Activated CD4-positive, alpha-beta T cell treated with anti-CD3 and anti-CD28 coated beads, Interleukin-2, amount 50 U/mL, for 16 hours (primary cell): Measurements from ENCODE around the gene HAAO.
A peak's percentile ranks its signal among the peaks of the same experiment; 100 is the strongest.
"Not testable (repeated sequence)": the region's sequence is repeated elsewhere in the genome, so short reads cannot be mapped to it uniquely, and the experiment has no call there.

Source experiments
- DNase-seq: peaks from one replicate; pipeline ENCODE4 v3.0.0-alpha.2; 2020

Gene HAAO

DNA sequence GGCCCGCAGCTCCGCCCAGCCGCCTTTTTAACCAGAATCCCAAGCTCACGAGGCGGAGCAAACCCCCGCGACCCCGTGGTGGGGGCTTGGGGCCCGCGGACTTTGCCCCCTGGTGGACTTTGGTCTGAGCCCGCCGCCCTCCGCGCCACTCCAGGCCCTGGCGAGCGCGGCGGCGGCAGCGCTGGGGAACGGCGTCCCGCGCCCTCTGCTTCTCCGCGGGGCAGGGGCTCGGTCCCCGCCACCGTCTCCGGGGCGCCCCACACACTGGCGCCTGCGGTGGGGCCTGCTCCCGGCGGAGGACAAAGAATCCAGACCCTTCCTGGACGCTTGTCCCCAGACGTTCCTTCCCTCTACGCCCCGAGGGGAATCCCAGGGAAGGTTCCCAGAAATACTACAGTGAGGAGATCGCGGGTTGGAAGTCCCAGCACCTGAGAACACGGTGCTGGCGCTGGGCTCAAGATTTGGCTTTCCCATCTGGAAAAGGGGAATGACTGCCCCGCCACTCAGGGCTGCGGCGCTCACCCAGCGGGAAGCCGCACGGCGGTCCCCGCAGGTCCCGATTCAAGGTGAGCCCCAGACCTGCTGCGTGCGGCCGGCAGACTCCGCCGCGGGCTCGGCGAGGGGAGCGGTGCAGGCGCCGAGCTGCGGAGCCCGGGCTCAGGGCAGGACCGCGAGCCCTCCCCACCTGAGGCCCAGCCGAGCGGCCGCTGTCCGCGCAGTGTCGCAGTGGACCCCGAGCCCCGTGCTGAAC is at the start of gene HAAO:
Gene HAAO, minus strand, starts transcription at position 1 of the 751 bp plus-strand sequence. CDS start 47 bp downstream, outside the sequence.
- no peak for DNase-seq

DNA sequence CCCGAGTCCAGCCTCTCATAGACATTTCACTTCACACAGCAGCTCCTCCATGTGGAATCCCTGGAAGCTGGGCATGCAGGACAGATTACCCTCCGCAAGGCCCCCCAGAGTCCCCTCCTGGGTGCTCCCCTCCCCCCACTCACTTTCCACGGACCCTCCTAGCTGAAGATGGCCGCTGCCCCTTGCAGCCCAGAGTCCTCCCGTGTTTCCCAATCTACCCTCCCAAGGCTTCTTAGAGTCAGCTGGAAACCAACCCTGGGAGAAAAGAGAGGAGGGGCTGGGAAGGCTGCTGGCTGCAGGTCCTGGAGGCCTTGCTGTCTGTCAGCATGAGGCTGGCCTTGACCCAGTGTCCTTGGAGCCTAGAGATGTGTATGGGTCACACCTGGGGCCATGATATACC is 49.0 kb upstream of the HAAO start:
- no peak for DNase-seq

DNA sequence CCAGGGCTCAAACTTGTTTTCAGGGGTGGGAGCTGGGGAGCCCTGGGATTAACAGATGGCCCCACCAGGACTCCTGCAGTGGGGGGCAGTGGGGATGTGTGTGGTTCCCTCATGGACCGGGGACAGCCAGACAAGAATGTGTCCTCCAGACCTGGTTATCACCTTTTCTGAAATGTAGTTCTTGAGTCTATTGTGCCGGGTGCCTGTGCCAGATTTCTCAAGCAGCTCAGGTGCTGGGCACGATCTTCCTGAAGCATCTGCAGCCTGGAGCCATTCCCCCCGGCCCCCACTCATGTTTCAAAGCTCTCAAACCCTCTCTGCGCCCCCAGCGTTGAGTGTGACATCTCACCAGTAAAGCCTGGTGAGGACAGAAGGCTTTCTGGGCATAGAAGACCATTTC is 48.4 kb upstream of the HAAO start:
- DNase-seq = no peak

DNA sequence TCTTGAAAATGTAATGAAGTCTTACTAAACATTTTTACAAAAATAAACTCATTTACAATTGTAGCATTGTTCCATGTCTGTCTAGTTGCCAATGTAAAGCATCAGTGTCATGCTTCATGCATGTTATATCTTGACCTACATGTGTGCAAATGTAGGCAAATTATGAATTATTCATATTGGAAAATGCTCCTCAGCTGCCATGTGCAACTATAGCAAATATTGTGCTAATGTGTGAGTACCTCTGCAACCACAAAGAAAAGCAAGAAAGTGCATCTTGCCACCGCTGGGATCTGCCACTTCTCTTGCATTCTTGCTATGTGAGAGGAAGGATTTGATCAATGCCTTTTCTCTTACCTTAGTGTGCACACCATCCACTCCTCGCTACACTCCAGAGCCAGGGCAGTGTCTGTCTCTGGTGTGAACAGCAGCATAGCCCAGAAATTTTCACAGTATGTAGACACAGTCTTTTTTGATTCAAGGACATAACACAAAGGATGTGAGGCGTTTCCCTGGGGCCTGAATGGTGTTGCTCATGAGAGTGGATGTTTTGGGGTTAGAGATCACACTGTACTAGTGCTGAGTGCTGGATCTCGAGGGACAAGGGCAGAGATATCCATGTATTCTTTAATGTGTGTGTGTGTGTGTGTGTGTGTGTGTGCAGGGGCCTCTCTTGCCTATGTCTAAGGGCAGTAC is 47.6 kb upstream of the HAAO start:
- DNase-seq = no peak

DNA sequence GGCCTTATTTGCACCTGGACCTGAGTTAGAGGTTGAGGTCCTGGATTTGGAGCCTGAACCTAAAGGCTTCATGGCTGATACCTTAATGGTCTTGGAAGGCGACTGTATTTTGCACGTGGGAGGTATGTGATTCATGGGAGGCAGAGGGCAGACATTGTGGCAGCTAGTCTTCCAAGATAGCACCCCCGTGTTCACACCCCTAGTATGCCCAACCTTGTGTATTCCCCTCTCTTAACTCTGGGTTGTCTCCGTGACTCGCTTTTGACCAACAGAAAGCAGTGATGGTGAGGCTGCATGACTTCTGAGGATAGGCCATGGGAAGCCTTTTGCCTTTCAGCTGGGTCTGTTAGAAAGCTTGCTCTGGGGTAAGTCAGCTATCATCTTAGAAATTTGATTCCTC is 45.8 kb upstream of the HAAO start:
- no peak for DNase-seq

DNA sequence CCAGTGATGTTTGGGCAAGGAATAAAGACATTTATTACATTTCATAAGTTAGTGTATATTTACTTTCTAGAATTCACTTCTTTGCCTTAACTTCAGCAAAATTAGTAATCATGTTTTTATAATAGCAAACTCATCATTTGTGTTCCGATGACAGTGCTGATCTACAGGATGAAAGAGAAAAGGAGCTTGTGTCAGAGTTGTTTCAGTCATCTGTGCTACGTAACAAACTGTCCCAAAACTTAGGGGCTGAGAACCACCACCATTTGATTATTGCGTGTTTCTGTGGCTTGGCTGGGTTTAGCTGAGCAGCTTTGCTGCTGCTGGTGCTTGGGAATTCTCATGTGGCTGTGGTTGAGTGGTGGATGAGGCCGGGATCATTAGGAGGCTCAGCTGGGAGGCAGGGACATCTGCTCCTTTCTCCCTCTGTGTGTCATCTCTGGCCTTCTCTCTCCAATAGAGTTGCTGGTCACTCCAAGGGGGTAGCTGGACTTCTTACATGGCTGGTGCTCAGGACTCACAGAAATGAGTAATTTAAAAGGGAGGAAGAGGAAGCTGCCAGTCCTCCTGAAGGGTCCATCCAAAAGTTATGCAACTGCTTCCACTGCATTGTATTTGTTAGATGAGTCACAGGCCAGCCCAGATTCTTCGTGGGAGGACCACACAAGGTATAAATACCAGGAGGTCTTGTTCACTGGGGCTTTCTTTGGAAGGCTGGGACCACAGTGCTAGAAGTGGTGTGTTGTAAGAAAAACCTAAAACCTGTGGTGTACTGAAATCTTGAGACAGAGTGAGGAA is 43.4 kb upstream of the HAAO start:
- no peak for DNase-seq

DNA sequence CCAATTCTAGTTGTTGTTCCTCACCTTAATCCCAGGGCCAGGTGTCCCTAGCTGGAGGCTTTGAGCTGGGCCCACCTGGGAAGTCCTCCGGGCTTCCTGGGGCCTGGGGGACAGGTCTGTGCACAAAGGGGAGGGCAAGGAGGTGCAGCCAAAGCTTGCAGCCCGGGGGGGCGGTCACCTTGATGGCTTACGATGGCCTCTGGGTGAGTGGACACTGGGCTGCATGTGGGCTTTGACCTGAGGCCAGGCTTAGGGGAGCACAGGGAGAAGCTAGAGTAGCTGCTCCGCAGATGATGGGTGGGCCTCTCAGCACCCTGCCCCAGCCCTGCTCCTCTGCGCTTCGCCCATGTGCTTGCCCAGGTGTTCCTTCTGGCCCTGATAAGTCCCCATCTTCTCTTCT is 41.8 kb upstream of the HAAO start:
- DNase-seq = no peak

DNA sequence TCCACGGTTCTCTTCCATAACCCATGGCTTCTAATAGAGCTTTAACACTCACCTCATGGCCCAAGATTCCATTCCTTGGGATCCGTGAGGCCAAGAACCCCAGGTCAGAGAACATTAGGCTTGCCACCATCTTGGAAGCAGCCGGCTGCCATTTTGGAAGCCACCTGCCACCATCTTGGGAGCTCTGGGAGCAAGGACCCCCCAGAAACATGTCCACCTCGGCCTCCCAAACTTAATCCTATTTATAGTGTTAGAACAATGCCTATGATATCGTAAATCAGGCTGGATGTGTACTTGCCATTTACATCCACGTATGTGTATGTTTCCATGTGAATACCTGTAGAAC is 39.9 kb upstream of the HAAO start:
- no peak for DNase-seq

DNA sequence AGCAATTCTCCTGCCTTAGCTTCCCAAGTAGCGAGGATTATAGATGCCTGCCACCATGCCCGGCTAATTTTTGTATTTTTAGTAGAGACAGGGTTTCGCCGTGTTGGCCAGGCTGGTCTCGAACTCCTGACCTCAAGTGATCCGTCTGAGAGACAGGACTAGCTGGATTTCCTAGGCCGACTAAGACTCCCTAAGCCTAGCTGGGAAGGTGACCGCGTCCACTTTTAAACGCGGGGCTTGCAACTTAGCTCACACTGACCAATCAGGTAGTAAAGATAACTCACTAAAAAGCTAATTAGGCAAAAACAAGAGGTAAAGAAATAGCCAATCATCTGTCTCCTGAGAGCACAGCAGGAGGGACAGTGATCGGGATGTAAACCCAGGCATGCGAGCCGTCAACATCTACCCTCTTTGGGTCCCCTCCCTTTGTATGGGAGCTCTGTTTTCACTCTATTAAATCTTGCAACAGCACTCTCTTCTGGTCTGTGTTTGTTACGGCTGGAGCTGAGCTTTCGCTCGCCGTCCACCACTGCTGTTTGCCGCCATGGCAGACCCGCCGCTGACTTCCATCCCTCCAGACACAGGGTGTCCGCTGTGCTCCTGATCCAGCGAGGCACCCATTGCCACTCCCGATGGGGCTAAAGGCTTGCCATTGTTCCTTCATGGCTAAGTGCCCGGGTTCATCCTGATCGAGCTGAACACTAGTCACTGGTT is 39.3 kb upstream of the HAAO start:
- not testable (repeated sequence) for DNase-seq

DNA sequence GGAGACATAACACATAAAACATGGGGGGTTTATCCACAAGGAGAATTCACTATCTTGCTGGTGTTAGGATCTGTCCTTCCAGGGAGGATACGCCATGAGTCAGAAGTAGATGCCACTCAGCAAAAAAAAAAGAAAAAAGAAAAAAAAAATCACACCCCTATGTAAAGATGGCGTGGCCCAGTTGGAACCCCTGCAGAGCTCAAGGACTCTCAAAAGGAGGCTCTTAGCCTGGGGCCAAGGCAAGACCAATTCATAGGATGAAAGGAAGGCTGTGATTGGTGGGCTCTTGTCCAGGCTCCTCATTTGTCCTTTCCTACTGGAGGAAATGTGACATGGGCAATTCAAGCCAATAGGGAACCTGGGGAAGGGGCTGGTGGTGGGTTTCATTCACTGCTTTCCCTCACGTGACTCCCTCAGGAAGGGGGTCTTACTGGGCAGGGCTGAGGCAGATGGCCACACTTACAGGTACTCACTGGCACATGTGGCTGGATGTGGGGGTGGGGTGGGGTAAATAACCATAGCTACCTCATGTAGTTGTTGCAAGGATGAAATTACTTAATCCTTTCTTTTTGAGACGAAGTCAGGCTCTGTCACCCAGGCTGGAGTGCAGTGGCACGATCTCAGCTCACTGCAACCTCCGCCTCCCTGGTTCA is 38.7 kb upstream of the HAAO start:
- DNase-seq = no peak

DNA sequence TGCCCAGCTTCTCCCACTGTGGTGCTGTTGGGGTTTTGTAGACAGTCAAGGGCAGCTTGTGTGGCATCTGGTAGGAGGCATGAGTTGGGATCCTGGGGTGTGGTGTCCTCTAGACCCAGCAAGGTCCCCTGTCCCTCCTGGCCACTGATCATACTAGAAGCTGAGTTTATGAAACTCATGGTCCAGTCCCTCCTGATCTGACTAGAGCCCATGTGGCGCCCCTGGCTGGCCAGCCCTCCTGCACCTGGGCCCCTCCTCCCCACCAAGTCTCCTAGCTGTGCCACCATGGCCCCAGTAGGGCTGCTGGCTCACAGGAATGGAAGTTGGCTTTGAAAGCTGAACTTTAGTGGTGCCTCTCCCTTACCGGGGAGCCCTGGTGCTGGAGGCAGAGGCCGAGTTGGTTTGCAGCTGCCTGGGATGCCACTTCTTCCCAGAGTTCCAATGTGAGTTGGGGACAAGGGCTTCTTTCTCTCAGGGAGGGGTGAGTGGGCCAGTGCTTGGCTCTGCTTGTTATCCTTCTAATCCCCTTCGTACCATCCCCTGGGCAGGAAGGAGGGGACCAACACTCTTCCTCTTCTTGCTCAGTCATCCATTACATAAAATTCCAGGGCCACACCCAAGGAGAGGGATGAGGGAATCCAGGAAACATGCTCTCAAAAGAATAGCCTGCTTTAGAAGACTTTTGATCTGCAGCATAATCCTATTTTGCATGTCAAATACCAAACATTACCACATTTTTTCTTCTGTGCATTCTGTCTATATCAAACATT is 37.5 kb upstream of the HAAO start:
- DNase-seq = no peak

DNA sequence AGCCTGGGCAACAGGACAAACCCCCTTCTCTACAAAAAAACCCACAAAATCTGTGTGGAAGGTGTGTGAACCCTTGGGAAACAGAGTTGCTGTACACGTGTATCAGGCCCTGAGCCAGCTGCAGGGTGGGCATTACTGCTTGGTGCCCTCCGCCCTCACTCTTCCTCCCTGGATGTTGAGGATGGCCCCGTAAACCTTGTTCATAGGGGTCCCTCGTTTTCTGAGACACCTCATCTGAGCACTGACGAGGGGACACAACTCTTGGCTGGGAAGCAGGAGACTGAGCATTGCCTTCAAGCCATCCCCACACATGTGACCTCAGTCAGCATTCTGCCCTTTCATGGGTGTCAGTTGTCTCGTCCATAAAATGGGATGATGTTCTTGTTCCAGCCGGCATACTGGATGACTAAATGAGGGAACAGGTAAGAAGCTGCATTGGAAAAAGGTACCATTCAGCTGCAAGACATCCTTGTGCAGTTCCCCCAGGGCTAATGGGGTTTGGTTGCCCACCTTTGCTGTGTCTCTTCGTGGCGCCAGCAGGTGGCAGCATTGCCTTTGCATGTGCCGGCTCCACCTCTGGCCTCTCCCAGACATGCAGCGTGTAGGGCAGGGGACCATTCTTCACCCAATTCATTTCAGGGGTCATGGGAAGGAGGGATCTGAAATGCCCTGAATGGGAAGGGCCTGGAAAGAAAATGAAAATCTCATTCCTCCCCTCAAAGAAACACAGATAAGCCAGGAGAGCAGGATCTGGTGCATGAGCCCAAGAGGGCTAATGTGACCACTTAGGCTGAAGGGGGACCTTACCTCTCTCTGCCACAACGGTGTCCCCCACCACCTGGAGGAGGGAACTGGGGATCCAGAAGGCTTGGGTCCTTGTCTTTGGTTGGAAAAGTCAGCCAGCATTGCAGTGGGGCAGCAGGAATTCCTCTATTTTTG is 36.4 kb upstream of the HAAO start:
- DNase-seq = peak; percentile 73

DNA sequence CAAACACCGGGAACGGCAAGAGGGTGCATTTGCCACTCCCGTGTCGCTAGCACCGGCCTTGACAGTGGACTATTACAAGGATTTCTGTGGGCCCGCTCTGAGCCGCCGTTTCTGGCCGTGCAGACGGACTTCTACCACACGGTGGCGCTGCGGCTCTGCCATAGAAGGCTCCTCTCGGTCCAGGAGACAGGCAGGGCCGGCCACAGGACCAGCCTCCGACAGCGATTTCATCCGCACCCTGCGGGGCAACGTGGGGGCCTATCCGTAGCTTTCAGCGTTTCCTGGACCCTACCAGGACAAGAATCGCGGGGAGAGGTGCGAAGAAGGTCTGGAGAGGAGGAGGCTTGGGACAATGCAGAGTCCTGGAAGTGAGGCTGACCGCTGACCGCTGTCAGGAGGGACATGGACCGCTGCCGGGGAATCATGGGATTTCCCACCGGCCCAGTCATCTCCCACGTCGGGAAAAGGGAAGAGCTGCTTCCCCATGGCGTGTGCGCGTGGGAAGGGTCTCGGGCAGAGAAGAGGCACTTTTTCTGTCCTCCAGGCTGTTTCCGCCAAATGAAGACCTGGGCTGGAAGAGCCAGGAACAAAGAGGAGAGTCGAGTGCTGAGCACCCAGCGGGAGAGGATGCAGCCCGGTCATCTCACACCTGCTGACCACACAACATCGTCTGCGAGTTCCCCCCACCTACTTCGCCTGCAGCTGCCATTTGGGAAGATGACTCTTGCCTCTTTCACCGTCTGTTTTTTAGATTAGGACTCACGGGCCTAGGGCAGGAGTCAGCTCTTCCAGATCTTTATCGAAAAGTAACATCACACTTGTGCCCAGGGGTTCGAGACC is 35.5 kb upstream of the HAAO start:
- peak; percentile 81 for DNase-seq

DNA sequence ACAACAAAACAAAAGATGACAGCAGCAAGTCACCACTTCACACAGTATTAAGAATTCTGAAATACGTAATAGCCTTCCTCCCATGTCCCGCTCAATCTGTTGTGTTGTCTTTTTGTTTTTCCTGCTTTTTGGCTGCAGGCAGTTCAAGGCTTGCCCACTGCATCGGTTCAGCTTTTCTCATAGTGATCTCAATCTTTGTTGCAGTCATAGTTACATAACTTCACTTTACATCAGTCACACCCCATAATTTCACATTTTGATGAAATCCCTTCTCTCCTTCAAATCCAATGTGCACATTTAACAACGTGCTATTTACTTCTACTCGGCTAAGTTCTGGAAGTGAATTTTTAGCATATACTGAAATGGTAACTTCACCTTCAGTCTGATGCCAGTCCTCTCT is 33.8 kb upstream of the HAAO start:
- DNase-seq = no peak

DNA sequence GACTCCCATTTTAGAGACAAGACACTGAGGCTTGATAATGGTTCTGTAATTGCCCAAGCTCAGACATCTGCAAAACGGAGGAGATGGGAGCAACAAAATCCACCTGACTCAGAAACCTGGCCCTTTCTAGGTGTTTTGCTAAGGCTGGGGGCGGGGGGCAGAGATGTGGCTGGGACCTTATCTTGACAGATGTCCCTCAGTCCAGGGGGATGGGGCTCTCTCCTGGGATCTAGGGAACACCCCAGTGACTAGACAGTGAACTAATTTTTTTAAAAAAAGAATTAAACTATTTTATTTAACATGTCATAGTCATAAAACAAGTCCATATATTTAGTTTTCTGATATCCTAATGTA is 32.0 kb upstream of the HAAO start:
- DNase-seq = no peak

DNA sequence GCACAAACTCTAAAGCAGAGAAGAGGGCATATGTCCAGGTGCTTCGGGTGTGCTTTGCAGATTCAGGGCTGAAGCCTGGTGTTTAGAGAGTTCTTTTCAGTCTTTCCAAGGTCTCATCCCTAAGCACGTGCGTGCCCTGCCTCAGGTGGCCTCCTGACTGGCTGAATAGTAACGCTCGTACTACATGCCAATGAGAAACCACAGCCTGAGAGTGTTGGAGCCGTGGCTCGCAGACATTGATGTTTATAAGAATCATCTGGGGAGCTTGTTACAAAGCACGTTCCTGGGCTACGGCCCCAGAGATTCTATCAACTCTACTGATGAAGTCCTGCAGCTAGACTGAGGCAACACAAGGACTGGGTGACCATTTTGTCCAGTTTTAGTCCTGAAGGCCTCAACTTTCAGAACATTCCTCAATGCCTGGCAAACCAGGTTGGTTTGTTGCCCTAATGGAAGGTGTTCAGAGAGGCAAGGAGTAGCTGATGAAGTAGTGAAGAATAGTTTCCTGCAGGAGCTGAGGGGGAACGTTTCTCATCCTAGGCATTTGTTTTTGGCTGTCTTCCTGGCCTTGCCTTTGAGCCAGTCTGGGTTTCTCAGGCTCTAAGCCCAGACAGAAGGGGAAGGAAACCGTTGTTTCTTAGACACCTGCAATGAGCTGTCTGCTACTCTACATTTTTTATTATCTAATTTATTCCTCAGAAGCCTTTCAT is 31.5 kb upstream of the HAAO start:
- DNase-seq = no peak

DNA sequence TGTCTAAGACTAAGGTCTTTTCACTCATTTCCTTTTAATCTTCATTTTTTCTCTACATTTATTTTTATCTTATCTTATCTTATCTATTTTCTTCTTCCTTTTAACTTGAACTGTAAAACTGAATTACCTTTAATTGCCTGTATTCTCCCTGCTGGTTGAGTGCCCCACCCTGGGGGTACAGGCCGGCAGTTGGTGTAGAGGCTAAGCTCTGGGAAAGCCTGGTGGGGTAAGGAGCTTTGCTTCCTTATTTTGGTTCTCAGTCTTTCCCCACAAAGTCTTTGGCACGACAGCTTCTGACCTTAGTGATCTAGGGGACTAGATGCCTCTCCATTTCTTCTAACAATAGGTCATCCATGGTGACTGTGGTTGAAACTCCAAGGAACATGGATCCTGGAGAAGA is 26.8 kb upstream of the HAAO start:
- DNase-seq = no peak

DNA sequence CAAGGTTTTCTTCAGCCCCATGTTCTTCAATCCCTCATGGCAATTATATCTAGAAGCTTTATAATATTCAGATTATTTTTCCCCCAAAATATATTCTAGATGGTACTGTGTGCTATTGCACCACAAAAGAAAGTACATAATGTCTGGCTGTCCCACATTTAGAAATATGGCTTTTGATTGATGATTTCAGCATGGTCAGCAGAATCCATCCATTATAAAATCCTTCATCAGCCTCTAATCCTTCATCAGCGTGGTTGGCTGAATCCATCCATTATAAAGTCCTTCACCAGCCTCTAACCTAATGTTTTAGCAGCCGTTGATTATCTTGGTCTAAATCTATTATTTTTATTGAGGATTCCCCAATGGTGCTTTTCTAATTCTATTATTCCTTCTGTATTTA is 23.3 kb upstream of the HAAO start:
- DNase-seq = no peak

DNA sequence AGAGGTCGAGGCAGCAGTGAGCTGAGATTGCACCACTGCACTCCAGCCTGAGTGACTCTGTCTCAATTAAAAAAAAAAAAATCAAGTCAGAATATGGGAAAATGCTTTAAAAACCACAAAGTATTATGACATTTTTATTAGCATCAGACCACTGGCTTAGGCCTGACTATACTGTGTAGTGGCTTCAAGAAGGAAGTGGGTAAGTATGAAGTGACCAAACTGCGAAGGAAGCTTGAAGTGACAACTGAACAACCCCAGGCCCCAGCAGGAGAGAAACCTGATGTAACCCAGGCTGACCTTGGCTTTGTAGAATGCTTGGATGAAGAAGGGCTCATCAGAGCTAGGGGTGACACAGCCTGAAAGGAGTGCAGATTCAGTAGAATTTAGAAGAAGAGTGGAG is 21.4 kb upstream of the HAAO start:
- DNase-seq = no peak
